Liver (tissue), 3 donors: ENCODE results near the gene CD19.

ENCODE experiments used
- EGR1 ChIP-seq, 2 donors: IDR thresholded peaks; 2 replicates each; pipeline ENCODE4 v1.6.1; 2016 to 2018; ENCODE audit warnings: antibody characterized with exemption in 2 of 2, low read depth in 2 of 2
- FOXA1 ChIP-seq: IDR thresholded peaks from 2 replicates; pipeline ENCODE4 v1.6.1; 2016; ENCODE audit warnings: antibody characterized with exemption
- JUND ChIP-seq, 2 donors: IDR thresholded peaks; 2 replicates each; pipeline ENCODE4 v1.6.1; 2016; ENCODE audit warnings: antibody characterized with exemption in 2 of 2
- RAD21 ChIP-seq, 2 donors: IDR thresholded peaks; 2 replicates each; pipeline ENCODE4 v1.6.1; 2016; ENCODE audit warnings: antibody characterized with exemption in 2 of 2, mild to moderate bottlenecking in 2 of 2
- SP1 ChIP-seq: IDR thresholded peaks from 2 replicates; pipeline ENCODE4 v1.6.1; 2018; ENCODE audit warnings: antibody characterized with exemption, mild to moderate bottlenecking
- TAF1 ChIP-seq: conservative IDR thresholded peaks from 2 replicates; pipeline ENCODE4 v1.6.1; 2016; ENCODE audit warnings: antibody characterized with exemption, mild to moderate bottlenecking
- TF ChIP-seq, protein P1 (sequence below): IDR thresholded peaks from 2 replicates; pipeline ENCODE4 v1.6.1; 2016; ENCODE audit warnings: antibody characterized with exemption
- TF ChIP-seq, protein P2 (sequence below): fragments of 150-350 bp; IDR thresholded peaks from 2 replicates; pipeline ENCODE4 v1.5.1; 2017; ENCODE audit warnings: improper control_type of control experiment, low read depth, low read length; ENCODE audit not compliant: missing input control
- TF ChIP-seq, protein P3 (sequence below): IDR thresholded peaks from 2 replicates; pipeline ENCODE4 v1.6.1; 2016; ENCODE audit warnings: antibody characterized with exemption, mild to moderate bottlenecking
- TF ChIP-seq, protein P4 (sequence below): IDR thresholded peaks from 2 replicates; pipeline ENCODE4 v1.6.1; 2016; ENCODE audit warnings: antibody characterized with exemption
- donor health status: healthy.
- donor health status: healthy.

DNA sequence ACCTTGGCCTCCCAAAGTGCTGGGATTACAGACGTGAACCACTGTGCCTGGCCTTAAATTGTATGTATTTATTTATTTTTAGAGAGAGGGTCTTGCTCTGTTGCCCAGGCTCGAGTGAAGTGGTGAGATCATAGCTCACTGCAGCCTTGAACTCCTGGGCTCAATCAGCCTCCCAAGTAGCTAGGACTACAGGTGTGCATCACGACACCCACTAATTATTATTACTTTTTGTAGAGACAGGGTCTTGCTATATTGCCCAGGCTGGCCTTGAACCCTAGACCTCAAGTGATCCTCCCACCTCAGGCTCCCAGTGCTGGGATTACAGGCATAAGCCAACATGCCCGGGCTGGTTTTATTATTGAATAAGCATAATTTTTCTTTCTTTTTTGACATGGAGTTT is 14.9 kb downstream of the CD19 start:
- TF ChIP-seq, protein P1, sequence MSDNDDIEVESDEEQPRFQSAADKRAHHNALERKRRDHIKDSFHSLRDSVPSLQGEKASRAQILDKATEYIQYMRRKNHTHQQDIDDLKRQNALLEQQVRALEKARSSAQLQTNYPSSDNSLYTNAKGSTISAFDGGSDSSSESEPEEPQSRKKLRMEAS, result no peak
- TF ChIP-seq, protein P2, sequence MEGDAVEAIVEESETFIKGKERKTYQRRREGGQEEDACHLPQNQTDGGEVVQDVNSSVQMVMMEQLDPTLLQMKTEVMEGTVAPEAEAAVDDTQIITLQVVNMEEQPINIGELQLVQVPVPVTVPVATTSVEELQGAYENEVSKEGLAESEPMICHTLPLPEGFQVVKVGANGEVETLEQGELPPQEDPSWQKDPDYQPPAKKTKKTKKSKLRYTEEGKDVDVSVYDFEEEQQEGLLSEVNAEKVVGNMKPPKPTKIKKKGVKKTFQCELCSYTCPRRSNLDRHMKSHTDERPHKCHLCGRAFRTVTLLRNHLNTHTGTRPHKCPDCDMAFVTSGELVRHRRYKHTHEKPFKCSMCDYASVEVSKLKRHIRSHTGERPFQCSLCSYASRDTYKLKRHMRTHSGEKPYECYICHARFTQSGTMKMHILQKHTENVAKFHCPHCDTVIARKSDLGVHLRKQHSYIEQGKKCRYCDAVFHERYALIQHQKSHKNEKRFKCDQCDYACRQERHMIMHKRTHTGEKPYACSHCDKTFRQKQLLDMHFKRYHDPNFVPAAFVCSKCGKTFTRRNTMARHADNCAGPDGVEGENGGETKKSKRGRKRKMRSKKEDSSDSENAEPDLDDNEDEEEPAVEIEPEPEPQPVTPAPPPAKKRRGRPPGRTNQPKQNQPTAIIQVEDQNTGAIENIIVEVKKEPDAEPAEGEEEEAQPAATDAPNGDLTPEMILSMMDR, result no peak
- TF ChIP-seq, protein P3, sequence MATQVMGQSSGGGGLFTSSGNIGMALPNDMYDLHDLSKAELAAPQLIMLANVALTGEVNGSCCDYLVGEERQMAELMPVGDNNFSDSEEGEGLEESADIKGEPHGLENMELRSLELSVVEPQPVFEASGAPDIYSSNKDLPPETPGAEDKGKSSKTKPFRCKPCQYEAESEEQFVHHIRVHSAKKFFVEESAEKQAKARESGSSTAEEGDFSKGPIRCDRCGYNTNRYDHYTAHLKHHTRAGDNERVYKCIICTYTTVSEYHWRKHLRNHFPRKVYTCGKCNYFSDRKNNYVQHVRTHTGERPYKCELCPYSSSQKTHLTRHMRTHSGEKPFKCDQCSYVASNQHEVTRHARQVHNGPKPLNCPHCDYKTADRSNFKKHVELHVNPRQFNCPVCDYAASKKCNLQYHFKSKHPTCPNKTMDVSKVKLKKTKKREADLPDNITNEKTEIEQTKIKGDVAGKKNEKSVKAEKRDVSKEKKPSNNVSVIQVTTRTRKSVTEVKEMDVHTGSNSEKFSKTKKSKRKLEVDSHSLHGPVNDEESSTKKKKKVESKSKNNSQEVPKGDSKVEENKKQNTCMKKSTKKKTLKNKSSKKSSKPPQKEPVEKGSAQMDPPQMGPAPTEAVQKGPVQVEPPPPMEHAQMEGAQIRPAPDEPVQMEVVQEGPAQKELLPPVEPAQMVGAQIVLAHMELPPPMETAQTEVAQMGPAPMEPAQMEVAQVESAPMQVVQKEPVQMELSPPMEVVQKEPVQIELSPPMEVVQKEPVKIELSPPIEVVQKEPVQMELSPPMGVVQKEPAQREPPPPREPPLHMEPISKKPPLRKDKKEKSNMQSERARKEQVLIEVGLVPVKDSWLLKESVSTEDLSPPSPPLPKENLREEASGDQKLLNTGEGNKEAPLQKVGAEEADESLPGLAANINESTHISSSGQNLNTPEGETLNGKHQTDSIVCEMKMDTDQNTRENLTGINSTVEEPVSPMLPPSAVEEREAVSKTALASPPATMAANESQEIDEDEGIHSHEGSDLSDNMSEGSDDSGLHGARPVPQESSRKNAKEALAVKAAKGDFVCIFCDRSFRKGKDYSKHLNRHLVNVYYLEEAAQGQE, result no peak
- TF ChIP-seq SP1 (no peak), TAF1 (no peak), JUND (IDR thresholded peaks at IDR 0.05) (no peak), EGR1 (IDR thresholded peaks at IDR 0.05; ENCODE audit: low read depth in 2 of 2) (no peak), RAD21 (IDR thresholded peaks at IDR 0.05) (no peak), FOXA1 (no peak)
- TF ChIP-seq, protein P4, sequence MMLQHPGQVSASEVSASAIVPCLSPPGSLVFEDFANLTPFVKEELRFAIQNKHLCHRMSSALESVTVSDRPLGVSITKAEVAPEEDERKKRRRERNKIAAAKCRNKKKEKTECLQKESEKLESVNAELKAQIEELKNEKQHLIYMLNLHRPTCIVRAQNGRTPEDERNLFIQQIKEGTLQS, result no peak
